GM19193 (cell line): ENCODE results near the gene SOD1.

Experiments
- POLR2A ChIP-seq: IDR thresholded peaks from 4 replicates; pipeline ENCODE4 v1.6.1; 2011; ENCODE audit not compliant: insufficient read depth, insufficient read length; ENCODE audit errors: extremely low read depth

The SOD1 gene

GRCh38 chr21:31706562-31706961 is 47.1 kb downstream of the SOD1 start:
- no peak for TF ChIP-seq POLR2A

- no peak for TF ChIP-seq POLR2A
Measured at GRCh38 chr21:31707499-31707898, 48.0 kb downstream of the SOD1 start.

GRCh38 chr21:31708541-31708940 is 49.0 kb downstream of the SOD1 start:
- TF ChIP-seq POLR2A = no peak

DNA sequence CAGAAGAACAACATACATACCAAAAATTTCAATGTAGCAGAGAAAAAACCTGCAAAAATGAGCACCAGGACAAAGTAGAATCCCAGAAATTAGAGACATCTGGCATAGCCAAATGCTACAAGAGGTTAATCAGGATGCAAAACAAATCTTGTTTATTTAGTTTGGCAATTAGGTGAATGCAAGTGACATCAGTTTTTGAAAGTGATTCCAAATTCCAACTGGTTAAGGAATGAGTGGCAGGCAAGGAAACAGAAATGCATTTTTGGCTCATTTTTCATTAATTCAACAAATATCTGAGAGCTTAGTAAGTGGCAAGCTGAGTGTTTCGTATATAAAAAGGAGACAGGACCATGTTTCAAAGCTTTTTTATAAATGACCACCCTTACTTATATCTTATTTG is 51.1 kb downstream of the SOD1 start:
- TF ChIP-seq POLR2A = no peak

GRCh38 chr21:31711326-31711725 is 51.8 kb downstream of the SOD1 start:
- no peak for TF ChIP-seq POLR2A

DNA sequence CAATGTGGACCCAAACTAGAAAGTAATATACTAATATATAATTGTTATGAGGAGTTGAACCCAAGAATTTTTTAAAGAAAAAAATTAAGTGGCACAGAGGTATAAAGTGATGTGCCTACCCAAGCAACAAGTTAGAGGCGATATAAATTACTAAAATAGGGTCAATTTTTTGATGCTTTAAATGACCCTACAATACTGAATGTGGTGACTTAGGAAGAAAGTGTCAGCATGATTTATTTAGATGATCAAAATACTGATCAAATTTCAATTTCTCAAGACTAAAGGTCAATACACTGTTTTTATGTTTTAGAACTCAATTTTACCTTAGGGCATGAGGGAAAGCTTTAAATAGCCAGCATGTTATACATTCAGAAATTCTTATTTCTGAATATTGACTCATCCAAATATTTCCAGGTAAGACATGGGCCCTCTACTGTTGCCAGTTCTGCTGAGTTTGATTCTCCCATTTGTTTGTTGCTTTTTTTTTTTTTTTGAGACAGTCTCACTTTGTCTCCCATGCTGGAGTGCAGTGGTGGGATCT is 52.3 kb downstream of the SOD1 start:
- no peak for TF ChIP-seq POLR2A

DNA sequence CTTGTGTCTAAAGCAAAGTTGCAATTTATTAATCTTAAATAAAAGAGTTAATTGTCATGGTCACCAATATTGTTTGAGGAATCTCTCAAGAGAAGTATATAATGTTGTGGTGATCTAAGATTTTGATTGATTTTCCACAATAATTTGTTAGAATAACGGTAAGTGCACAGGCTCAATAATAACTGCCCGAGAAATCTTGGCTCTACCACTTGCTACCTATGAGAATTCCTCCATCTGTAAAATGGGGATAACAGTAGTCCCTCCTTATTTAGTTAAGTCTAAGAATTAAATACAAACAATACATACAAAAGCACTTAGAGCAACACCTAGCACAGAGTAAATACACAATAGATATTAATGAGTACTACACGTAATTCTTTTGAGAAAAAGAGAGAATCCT is 53.6 kb downstream of the SOD1 start:
- TF ChIP-seq POLR2A = no peak

GRCh38 chr21:31713973-31714740 is 54.7 kb downstream of the SOD1 start:
- no peak for TF ChIP-seq POLR2A

GRCh38 chr21:31714741-31715365 is 55.4 kb downstream of the SOD1 start:
- no peak for TF ChIP-seq POLR2A

GRCh38 chr21:31716106-31716505 is 56.6 kb downstream of the SOD1 start:
- TF ChIP-seq POLR2A = no peak
